ENCODE measurements around the gene NBR1.
"Not testable (repeated sequence)": the region's sequence is repeated elsewhere in the genome, so short reads cannot be mapped to it uniquely, and the experiment has no call there.

GRCh38 chr17:43127333-43127876 lies 43.6 kb upstream of the NBR1 start:
- TF ChIP-seq CTCF (IDR thresholded peaks at IDR 0.05 in 4 of 5, conservative IDR thresholded peaks at IDR 0.05 in 1 of 5); POLR2A (IDR thresholded peaks at IDR 0.05): not testable (repeated sequence)
